Skeletal muscle cell (primary cell): ENCODE data around the gene TUBB6.

Source experiments
- DNase-seq: peaks from one replicate; pipeline ENCODE4 v3.0.0-alpha.2; 2010; ENCODE audit warnings: low read depth
- H3K4me3 ChIP-seq: 2 replicates; pipeline ENCODE4 v1.5.1; 2011; ENCODE audit warnings: low read depth, mild to moderate bottlenecking, control low read depth, low read length, moderate library complexity

Gene TUBB6

DNA sequence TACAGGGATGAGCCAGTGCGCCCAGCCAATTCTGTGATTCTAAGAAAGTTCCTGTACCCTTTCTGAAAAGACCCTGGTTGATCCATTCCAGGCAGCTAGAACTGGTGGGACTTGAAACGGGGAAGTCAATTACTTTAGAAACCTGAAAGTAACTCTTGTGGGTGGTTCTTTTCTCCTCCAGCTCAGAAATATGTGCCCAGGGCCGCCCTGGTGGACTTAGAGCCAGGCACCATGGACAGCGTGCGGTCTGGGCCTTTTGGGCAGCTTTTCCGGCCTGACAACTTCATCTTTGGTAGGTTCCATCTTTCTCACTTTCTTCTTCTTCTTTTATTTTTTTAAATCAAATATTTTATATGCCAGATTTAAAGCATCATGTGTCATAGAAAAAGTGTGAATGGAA, 2.7 kb downstream of the TUBB6 start:
- no peak for DNase-seq
- H3K4me3 ChIP-seq: peak overlapping the region; percentile 8

DNA sequence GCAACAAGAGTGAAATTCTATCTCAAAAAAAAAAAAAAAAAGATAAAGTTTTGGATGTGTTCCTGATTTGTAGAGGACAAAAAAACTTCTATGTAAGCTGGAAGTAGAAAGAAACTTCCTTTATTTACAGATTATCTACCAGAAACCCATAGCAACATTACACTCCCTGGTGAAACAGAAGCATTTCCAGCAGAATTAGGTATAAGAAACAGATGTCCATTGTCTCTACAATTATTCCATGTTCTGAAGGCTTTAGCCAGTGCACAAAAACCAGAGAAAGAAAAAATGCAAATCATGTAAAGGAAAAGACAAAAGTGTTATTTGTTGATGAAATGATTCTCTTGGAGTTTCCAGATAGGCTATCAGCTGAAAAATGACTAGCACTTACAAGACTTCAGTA, 4.9 kb downstream of the TUBB6 start:
- no peak overlapping the region for H3K4me3 ChIP-seq
- no peak for DNase-seq

DNA sequence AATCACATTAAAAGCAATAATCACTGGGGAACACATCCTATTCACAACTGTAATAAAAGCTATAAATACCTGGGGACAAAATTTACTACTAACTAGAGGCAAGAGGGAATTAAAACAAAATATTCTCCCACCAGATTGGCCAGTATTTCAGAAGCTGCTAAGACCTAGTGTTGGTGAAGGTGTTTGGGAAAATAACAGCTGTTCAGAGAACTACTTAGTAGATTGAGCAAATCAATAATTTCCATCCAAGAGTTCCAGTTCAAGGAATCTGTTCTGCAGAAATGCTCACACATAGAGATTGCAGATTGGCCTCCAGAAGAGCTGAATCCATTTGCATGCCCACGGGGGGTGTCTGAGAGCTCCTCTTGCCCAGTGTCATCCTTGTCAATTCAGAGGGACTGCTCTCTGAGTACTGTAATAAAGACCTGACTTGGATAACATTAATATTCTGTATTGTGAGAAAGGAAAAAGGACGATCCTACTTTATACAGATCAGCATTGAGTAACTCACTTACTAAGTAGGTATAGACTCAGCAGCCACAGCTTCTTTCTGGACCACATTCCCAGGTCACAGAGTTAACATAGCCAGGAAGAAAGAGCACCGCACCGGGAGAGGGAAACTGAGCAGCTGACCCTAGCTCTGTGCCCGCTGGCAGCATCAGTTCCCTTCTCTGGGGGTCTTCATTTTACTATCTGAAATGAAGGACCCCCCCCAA, 5.6 kb downstream of the TUBB6 start:
- DNase-seq: no peak
- H3K4me3 ChIP-seq: no peak overlapping the region

DNA sequence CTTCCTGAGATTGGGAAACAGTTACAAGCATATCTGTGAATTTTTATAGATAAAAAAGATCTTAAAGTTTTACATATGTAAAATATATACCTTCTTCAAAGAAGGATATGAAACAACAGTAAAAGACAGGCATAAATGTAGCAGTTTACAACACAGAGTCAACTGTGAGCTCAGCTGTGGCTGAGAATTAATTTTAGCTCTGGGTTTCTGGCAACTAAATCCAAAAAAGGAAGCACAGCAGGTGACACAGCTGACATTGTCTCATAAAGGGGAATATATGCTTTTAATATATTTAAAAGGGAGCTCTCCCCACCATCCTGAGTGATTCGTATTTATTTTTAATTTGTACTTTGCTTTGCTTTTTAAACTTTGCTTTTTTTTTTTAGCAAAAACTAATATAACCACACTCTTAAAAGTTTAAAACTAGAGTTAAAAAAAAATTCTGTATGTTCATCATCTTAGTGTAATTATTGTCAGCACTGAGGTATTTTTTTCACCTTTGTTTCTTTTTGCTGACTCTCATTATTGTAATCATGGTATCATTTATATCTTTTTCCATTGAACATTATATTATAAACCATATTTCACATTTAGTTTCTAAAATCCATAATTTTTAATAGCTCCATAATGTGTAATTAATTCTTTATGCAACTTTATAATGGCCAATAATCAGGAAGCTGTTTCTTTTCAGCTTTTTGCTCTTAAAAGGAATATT, 6.7 kb downstream of the TUBB6 start:
- DNase-seq: no peak

DNA sequence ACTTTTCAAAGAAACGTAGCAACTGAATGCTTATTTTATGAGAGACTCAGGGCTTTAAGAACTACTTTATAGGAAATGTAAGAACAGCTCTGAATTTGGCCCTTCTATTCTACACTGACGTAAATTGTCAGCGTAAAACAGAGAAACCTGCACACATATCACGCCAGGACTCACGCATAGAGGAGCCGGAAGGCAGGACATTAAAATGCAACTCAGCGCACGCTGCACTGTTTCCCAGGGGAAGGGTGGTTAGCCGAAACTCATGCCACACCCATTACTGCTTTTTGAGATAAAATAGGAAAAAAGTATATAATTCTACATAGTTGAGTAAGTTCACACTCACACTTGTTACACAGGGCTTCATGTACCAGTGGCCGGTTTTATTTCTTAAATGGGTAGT, 7.4 kb downstream of the TUBB6 start:
- no peak overlapping the region for H3K4me3 ChIP-seq
- no peak for DNase-seq

More for the DNA sequence above, 6.7 kb downstream of the TUBB6 start:
- no peak overlapping the region for H3K4me3 ChIP-seq

DNA sequence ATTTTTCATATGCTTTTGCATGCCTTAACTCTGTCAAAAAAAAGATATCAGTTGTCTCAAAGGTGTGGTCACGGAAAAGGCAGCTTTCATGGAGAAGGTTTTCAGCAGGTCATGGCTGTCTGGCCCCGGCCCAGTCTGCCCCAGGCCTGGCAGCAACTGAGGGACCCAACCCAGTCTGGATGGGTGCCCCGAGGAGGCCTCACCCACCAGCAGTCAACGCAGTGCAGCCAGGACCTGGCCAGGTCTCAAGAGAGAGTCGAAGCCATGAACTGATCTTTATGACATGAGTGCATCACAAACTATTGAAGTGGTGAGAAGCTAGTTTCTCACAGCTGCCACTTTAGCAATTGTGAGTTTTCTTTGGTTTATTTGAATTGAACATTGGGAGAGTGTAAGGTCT, 7.9 kb downstream of the TUBB6 start:
- no peak overlapping the region for H3K4me3 ChIP-seq
- no peak for DNase-seq

DNA sequence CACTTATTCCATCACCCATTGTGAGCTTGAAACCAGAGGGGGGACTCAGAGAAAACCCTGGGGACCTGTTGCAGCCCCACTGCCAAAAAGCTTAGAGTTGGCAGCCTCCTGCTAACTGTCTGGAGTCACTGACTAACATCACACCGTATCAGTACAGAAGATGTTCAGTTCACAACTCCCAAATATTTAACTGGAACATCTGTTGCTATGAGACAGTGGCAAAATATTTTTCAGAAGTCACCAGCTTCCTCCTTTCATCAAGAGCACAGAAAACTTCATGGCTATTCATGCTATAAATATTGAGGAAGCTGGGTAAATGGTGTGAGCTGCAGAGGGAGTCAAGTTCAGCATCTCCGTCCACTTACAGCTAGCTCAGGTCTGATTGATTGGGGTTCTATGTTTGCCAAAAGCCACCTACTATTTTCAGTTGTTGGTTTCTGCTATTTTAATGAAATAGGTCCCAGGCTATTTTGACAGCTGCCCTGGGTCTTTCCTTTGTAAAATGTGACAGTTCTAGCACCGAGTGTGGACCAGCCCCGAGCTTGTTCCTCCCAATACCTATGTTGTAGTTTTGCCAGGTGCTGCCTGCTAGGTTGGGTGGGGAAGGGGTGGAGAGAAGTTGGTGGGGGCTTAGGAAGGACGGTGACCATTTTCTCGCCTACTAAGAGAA, 9.8 kb downstream of the TUBB6 start:
- DNase-seq: no peak

DNA sequence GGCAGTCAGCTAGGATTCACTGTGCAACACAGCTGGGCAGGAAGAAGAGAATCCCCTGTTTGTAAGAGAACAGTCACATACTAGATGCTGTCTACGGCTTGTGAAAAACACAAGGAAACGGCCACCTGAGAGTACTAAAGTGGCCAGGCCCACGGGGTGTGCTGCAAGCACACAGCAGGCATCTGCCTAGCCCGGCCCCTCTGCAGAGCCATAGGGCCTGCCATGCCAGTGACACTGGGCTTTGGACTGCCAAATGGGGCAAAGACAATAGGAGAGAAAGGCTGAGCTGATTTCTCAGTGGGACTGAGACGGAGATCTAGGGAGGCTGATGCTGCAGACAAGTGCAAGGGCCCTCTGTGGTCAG, 10.3 kb downstream of the TUBB6 start:
- H3K4me3 ChIP-seq: no peak overlapping the region
- no peak for DNase-seq

More for the DNA sequence above, 9.8 kb downstream of the TUBB6 start:
- no peak overlapping the region for H3K4me3 ChIP-seq

DNA sequence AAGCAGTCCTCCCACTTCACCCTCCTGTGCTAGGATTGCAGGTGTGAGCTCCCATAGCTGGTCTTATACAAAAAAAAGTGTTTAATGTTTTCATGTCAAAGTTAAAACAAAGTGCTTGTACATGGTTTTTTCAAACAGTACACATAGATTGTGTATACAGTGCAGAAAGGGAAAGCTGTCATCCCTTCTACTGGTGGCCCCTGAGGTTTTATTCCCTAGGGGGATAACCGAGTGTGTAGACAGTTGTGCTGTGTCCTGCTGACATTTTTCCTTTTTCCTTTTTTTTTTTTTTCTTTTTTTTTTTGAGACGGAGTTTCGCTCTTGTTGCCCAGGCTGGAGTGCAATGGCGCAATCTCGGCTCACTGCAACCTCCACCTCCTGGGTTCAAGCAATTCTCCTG, 10.8 kb downstream of the TUBB6 start:
- DNase-seq: no peak
- no peak overlapping the region for H3K4me3 ChIP-seq

DNA sequence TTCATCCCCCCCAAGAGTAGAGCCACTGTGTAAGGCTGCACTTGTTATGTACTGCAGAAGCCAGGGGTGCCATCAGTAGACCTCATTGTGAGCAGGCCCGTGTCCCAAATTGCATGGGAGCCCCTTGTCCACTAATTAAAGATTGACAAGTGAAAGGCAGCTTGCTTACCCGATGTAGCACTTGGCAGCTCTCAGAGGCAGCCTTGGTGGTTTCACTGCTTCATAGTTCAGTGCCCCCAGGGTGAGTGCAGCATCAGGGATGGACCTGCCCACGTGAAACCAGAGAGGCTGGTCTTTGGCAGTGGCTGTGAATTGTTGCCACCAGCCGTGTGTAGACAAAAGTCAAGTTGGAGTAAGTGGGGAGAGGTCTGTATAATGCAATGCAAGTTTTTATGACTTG, 13.3 kb downstream of the TUBB6 start:
- no peak for DNase-seq

DNA sequence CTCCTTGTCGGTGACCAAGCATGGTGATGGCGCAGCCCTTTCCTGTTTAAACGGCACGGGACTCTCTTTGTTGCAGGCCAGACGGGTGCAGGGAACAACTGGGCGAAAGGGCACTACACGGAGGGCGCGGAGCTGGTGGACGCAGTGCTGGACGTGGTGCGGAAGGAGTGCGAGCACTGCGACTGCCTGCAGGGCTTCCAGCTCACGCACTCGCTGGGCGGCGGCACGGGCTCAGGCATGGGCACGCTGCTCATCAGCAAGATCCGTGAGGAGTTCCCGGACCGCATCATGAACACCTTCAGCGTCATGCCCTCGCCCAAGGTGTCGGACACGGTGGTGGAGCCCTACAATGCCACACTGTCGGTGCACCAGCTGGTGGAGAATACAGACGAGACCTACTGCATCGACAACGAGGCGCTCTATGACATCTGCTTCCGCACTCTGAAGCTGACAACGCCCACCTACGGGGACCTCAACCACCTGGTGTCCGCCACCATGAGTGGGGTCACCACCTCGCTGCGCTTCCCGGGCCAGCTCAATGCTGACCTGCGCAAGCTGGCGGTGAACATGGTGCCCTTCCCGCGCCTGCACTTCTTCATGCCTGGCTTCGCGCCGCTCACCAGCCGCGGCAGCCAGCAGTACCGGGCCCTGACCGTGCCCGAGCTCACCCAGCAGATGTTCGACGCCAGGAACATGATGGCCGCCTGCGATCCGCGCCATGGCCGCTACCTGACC, 17.1 kb downstream of the TUBB6 start:
- no peak overlapping the region for H3K4me3 ChIP-seq
- DNase-seq: no peak

More for the DNA sequence above, 13.3 kb downstream of the TUBB6 start:
- H3K4me3 ChIP-seq: no peak overlapping the region

DNA sequence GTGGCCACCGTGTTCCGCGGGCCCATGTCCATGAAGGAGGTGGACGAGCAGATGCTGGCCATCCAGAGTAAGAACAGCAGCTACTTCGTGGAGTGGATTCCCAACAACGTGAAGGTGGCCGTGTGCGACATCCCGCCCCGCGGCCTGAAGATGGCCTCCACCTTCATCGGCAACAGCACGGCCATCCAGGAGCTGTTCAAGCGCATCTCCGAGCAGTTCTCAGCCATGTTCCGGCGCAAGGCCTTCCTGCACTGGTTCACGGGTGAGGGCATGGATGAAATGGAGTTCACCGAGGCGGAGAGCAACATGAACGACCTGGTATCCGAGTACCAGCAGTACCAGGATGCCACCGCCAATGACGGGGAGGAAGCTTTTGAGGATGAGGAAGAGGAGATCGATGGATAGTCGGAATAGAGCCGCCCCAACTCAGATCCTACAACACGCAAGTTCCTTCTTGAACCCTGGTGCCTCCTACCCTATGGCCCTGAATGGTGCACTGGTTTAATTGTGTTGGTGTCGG, 17.7 kb downstream of the TUBB6 start:
- H3K4me3 ChIP-seq: no peak overlapping the region

DNA sequence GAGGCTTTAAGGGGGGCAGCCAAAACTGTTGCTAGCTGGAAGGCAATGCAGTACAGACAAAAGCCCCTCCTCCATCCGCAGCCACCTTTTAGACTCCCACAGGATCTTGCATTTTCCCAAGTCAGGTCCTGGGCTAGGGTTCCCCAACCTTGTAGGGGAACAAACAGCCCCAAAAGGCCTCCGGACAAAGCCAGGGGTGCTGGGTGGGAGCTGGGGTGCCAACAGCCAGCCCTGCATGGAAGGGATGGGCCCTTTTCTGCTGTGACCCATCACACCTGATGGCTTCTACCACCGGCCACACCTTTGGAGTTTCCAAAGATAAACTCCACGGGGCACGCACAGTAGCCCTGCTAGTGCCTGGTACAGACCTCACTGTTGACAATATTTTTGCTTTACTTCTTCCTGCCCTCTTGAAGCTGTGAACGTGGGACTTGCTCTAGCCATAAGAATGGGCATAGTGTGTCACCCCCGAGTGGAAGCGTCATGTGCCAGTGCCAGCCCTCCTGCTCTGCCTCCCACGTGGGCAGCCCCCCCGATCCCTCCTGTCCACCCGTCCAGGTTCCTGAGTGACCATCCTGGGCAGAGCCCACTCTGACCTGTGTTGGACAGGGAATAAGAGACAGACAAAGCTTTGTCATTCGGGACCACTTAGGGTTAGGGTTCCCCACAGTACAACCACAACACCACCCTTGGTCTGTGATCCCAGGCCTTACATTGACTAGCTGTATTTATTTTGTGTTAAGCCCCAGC, 18.8 kb downstream of the TUBB6 start:
- H3K4me3 ChIP-seq: no peak overlapping the region

More for the DNA sequence above, 17.7 kb downstream of the TUBB6 start:
- no peak for DNase-seq

DNA sequence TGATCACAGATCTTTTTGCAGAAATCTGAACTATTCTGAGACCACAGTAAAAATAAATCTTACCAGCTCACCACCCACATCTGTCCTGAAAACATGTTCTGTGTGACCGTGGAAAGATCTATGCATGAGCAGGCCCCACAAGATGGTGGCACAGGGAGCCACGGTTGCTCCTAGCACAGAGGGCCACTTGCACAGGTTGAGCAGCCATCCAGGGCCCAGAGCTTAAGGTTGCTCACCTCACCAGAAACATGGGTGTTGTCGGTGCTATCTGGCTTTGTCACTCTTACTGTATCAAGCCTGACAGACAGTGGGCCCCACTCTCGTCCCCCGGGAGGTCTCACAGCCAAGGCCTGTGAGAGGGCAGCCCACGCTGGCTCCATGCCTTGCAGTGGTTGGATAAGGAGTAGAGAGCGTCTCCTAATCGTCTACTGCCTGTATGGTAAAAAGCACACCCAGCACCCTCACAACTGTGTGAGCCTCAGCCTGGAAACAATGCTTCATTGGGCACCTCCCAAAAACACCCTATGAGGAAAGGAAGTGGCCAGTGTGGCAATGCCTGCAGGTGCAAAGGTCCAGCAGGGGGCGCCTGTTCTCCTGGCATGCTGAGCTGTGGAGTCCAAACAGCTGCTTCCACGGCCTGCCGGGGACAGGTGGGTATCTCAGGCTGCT, 19.6 kb downstream of the TUBB6 start:
- no peak for DNase-seq
- no peak overlapping the region for H3K4me3 ChIP-seq

More for the DNA sequence above, 18.8 kb downstream of the TUBB6 start:
- no peak for DNase-seq

DNA sequence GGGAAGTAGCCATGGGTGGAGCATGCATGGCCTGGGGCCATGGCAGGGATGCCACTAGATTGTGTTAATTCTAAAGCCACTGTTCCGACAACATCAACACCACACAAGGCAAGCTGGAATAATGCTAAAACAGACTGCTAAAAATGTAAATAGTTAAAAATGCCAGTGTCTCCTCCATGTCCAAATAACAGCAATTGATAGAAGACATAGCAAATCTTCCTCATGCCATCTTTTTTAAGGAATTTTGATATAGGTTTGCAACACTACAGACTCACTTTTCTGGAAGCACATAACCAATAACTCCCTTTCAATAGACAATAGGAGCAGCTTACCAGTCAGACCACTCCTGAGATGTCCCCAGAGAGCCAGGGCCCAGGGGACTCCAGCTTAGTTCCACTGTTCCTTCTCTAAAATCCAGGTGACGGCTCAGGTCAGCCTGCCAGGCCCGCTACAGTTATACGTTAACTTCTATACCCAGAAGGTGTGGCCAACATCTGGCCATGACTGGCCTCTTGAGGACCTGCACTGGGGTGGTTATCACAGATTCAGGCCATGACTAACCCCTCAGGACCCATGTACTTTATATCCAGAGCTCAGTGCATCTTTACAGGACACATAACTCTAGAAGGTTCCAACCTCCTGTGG, 20.3 kb downstream of the TUBB6 start:
- H3K4me3 ChIP-seq: no peak overlapping the region
- no peak for DNase-seq

DNA sequence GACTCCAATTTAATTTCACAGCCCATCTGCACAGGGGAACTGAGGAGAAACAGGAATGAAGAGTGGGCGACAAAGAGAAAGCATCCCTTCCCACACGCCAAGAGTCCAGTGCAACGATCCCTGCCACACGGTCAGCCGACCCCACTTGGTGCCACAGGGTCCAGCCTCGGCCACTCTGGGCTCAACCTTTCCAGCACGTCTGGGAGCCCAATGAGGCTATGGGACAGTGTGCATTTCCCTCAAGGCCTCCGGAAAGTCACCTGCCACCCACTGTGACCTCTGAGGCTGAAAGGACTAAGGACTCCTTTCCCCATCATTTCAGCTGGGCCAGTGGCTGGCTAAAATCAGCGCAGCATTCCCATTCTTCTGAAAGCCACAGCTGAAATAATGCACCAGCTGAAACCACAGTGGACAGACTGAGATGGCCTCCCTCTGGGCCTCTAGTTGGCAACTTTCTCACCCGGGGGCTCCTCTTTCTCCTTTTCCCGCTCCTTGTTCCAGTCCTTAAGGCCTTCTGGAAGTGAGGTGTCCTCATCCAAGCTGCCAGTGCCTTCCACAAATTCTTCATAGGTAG, 21.2 kb downstream of the TUBB6 start:
- no peak for DNase-seq
- no peak overlapping the region for H3K4me3 ChIP-seq

DNA sequence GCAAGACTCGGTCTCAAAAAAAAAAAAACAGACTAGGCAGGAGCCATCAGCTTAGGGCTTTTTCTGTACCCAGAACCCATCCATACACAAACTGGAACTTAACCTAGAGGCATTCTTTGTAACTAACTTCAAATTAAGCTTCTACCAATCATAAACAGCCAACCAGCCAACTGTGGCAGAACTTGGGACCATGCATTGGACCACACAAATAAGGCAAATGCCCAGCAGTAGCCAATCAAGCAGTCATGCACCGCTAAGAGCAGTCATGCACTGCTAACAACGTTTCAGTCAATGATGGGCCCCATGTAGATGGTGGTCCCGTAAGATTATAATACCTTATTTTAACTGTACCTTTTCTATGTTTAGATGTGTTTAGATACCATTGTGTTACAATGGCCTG, 22.7 kb downstream of the TUBB6 start:
- no peak for DNase-seq
- no peak overlapping the region for H3K4me3 ChIP-seq
